ENCODE results near the gene CALHM3.

CALHM3 gene

DNA sequence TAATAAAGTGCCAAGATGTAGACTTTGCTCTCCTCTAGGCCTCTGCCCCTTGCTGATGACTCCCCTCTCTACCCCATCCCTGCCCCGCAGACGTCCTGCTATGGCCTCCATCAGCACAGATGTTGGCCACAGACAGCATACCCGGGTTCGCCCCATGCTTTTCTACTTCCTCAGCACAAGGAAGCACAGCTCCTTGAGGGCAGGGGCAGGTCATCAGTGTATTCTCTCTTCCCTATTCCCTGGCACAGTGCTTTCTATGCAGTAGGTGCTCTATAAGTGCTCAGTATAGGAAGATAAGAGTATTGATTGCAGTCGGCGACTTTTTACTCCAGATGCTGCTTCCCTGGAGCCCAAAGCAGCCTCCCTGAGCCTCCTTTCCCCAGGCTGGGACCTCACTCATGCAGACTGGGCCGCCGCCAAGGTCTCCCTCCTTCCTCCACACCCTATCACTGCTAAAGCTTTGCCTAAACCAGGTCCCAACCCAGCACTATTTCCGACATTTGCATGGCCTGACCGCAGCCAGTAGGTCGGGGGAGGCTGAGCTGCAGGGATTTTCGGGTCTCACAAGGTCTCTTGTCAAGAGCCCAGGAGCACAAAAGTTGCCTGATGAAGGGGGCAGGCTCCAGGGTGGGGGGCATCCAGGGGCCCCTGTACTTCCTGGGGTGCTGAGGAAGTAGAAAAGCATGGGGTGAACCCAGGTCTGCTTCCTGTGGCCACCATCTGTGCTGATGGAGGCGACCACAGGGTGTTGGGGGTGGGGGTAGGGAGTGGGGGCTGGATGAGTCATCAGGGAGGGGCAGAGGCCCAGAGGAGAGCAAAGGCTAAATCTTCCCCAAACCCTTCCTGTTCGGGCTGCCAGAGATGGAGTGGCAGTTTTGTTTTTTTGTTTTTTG, 8.0 kb downstream of the CALHM3 start:
- Histone ChIP-seq H3K4me3 (ENCODE audit: low read depth, low read length) (no peak overlapping the region), H3K27me3 (no peaks in the 10 kb centered on the region), H3K4me1 (no peaks in the 10 kb centered on the region), H3K36me3 (no peaks in the 10 kb centered on the region), H3K9me3 (no peaks in the 10 kb centered on the region)
- no peak for TF ChIP-seq CTCF (IDR thresholded peaks at IDR 0.05; ENCODE audit: low read depth, low read length)
- no peak for DNase-seq

GRCh38 chr10:103469201-103469600, 9.8 kb downstream of the CALHM3 start:
- H3K4me1 ChIP-seq = no peaks in the 10 kb centered on the region

GRCh38 chr10:103467406-103467805, 11.6 kb downstream of the CALHM3 start:
- DNase-seq = no peak
- TF ChIP-seq CTCF (IDR thresholded peaks at IDR 0.05; ENCODE audit: low read depth, low read length) = no peak
- no peaks in the 10 kb centered on the region for H3K27me3 ChIP-seq
- no peaks in the 10 kb centered on the region for H3K9me3 ChIP-seq
- H3K4me3 ChIP-seq (ENCODE audit: low read depth, low read length) = no peak overlapping the region
- no peaks in the 10 kb centered on the region for H3K4me1 ChIP-seq
- H3K36me3 ChIP-seq = no peaks in the 10 kb centered on the region

More at GRCh38 chr10:103469201-103469600, 9.8 kb downstream of the CALHM3 start:
- DNase-seq = no peak
- H3K36me3 ChIP-seq = no peaks in the 10 kb centered on the region
- H3K9me3 ChIP-seq = no peaks in the 10 kb centered on the region
- TF ChIP-seq CTCF (IDR thresholded peaks at IDR 0.05; ENCODE audit: low read depth, low read length) = no peak
- no peaks in the 10 kb centered on the region for H3K27me3 ChIP-seq
- H3K4me3 ChIP-seq (ENCODE audit: low read depth, low read length) = no peak overlapping the region

DNA sequence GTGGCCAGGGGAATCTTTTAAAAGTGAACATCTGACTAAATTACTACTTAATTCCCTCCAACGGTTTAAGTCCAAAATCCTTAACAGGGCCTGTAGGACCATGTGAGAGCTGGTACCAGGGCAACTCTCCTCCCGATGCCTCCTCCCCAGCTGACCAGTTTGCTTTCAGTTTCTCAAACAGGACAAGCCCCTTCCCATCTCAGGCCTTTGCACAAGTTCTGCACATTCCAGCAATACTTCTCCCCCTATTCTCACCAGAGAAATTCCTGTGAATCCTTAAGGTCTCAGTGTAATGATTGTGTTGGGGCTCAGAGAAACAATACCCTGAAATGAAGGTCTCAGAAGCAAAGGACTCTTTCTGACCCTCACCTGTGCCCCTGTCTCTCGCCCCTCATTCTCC, 12.3 kb downstream of the CALHM3 start:
- no peak for TF ChIP-seq CTCF (IDR thresholded peaks at IDR 0.05; ENCODE audit: low read depth, low read length)
- no peaks in the 10 kb centered on the region for H3K9me3 ChIP-seq
- H3K36me3 ChIP-seq = no peaks in the 10 kb centered on the region
- no peaks in the 10 kb centered on the region for H3K27me3 ChIP-seq
- DNase-seq = no peak
- no peaks in the 10 kb centered on the region for H3K4me1 ChIP-seq
- no peak overlapping the region for H3K4me3 ChIP-seq (ENCODE audit: low read depth, low read length)

DNA sequence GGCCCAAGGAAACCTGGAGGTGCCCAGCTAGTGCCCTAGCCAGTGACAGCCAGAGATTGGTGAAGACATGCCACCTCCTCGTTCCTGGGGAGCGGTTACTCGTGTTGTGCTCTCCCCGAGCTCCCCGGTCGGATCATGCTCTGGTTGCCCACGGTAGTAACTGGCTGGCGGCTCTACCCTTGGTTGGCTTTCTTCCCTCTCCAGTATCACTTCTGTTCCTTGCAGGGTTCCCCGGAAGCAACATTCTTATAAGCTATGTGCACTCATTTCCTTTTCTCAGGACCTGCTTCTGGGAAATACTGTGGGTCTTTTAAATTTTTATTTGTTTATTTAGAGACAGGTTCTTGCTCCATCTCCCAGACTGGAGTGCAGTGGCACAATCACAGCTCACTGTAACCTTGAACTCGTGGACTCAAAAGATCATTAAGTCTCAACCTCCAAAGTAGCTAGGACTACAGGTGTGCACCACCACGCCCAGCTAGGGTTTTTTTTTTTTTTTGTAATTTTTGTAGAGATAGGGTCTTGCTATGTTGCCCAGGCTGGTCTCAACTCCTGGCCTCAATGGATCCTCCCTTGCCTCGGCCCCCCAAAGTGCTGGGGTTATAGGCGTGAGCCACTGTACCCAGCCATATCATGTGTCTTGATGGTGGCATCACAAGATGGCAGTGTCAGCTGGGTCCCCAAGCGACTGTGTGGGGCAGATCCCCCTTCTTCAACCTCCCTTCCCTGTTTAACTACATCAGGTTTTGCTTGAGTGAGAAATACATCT, 13.4 kb downstream of the CALHM3 start:
- TF ChIP-seq CTCF (IDR thresholded peaks at IDR 0.05; ENCODE audit: low read depth, low read length) = no peak
- H3K4me1 ChIP-seq = no peaks in the 10 kb centered on the region
- no peaks in the 10 kb centered on the region for H3K36me3 ChIP-seq
- H3K9me3 ChIP-seq = no peaks in the 10 kb centered on the region
- DNase-seq = no peak
- no peaks in the 10 kb centered on the region for H3K27me3 ChIP-seq
- no peak overlapping the region for H3K4me3 ChIP-seq (ENCODE audit: low read depth, low read length)

DNA sequence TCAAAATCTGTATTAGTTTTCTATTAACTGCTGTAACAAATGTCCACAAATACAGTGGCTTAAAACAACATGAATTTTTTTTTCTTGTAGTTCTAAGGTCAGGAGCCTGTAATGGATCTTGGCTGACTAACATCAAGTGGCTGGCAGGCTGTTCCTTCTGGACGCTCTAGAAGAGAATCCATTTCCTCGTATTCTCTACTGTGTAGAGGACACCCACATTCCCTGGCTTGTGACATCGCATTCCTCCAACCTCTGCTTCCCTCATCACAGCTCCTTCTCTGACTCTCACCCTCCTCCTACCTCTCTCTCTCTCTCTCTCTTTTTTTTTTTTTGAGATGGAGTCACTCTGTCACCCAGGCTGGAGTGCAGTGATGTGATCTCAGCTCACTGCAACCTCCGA, 15.5 kb downstream of the CALHM3 start:
- Histone ChIP-seq H3K4me3 (ENCODE audit: low read depth, low read length) (no peak overlapping the region), H3K36me3 (no peaks in the 10 kb centered on the region), H3K4me1 (no peaks in the 10 kb centered on the region; the same call in 1 of the 2 replicates), H3K27me3 (no peaks in the 10 kb centered on the region), H3K9me3 (no peaks in the 10 kb centered on the region)
- DNase-seq = no peak
- TF ChIP-seq CTCF (IDR thresholded peaks at IDR 0.05; ENCODE audit: low read depth, low read length) = no peak

All from BE2C (cell line).